NCI-H748 treated with DMSO at 0.1 percent for 48 hours (cell line): ENCODE results near the gene IMPA2.
"Not testable (repeated sequence)": the region's sequence is repeated elsewhere in the genome, so short reads cannot be mapped to it uniquely, and the experiment has no call there.

ENCODE experiments used
- DNase-seq: peaks from one replicate; lab custom pipeline; 2025; lab: John Stamatoyannopoulos, UW

The IMPA2 gene

DNA sequence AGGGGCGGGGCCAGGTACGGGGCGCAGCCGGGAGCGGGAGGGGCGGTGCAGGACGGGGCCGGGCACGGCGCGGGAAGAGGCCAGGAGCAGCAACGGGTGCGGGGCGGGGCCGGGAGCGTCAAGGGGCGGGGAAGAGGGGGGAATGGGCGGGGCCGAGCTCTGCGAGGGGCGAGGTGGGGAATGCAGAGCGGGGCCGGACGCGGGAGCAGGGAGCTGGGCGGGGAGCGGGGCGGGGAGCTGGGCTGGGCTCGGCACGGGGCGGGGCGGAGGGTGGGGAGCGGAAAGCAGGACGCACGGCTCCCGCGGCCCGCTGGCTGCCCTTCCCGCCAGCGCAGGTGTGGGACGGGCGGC lies at the start of gene IMPA2:
TSS of gene IMPA2 (plus strand) at position 316 of the 351 bp plus-strand sequence. CDS start 163 bp downstream, outside the sequence.
- DNase-seq = no peak

DNA sequence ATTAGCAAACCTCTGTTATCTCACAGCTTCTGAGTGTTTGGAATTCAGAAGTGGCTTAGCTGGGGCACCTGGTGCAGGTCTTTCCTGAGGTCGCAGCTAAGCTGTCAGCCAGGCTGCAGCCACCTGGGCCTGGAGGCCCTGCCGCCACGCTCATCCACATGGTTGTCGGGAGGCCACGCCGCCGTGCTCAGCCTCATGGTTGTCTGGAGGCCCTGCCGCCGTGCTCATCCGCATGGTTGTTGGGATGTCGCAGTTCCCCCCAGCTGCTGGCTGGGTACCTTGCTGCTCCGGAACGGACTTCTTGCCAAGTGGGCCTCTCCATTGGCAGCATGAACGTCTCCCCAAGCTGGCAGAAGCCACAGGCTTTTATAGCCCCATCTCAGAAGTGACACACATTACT lies 48.9 kb upstream of the IMPA2 start:
- no peak for DNase-seq

GRCh38 chr18:11937874-11938478 lies 43.3 kb upstream of the IMPA2 start:
- DNase-seq = peak; percentile 63

DNA sequence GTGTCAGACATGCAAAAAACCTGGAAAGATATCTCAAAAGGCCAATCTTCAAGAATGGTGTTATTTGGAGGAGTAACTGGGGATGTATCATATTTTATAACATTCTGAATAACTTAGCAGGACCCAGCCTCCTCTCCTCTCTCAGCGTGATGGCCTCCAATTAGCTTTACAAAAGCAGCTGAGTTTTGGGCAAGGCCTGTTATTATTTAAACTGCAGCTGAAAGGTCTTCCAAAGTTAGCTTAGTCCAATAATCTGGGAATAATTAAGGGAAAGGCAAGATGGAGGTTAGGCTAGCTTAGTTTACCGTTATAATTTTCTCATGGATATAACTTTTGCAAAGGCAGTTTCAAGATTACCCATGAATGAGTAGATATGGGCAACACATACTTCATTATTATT lies 40.4 kb upstream of the IMPA2 start:
- no peak for DNase-seq

- DNase-seq = no peak
These were observed 37.8 kb upstream of the IMPA2 start for GRCh38 chr18:11943551-11943950.

- no peak for DNase-seq
These were observed 37.1 kb upstream of the IMPA2 start for GRCh38 chr18:11944252-11944651.

- DNase-seq = no peak
These were observed 36.5 kb upstream of the IMPA2 start for GRCh38 chr18:11944786-11945185.

DNA sequence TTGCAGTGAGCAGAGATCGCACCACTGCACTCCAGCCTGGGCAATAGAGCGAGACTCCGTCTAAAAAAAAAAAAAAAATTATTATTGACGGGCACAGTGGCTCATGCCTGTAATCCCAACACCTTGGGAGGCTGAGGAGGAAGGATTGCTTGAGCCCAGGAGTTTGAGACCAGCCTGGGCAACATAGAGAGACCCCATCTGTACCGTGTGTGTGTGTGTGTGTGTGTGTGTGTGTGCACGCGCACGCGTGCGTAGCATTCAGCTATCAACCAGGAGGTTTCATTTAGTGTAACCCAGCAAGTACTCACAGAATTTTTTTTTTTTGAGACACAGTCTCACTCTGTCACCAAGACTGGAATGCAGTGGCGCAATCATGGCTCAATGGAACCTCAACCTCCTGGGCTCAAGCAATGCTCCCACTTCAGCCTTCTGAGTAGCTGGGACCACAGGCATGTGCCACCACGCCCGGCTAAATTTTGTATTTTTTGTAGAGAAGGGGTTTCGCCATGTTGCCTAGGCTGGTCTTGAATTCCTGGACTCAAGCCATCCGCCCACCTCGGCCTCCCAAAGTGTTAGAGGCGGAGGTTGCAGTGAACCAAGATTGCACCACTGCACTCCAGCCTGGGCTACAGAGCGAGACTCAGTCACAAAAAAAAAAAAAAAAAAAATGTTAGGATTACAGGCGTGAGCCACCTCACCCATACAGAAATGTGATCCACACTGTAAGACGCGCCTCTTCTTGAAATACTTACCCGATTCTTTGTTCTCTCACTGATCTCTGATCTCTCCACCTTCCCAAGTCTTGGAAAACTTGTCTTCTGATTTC lies 35.3 kb upstream of the IMPA2 start:
- not testable (repeated sequence) for DNase-seq

- DNase-seq = no peak
These were observed 34.6 kb upstream of the IMPA2 start for GRCh38 chr18:11946756-11947155.

DNA sequence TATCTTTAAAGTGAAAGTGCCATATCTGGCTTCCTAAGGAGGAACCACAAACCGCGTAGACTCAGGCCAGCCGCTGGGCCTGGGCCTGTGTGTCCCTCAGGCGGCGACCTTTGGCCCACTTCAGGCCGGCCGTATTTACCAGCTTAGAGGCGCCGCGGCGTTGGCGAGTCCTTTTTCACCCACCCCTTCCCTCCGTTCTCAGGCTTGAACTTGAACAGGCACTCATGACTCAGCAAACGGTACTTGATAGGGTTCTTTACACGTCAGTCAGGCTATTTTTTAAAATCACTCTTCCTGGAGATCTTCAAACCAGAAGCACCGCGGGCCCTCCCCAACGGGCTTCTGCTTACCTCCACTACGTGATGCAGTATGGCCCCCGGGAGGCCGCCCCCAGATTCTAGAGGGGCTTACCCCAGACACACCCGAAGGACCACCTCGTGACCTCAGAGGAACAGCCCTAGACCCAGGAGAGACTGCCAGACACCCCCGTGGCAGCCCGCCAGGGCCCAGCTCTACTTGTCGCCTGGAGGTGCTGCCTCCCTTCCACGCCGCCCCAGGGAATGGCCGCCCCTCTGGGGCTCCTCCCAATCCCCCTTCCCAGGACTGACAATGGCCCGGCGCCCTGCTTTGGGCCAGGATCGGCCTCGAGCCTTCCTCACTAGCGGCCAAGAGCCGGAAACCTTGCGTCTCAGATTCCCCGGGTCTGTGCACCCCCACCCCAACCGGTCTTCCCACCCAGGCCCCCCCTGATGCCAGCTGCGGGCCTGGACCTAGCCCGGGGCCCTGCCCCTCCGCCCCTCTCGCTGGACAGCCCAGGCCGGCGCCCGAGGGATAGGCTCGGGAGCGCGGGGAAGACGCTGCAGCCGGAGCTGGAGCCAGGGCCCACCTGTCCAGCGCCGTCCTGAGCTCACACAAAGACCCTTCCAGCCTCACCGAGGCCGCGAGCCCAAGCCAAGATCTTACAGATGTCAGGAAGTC lies 33.8 kb upstream of the IMPA2 start:
- no peak for DNase-seq

- no peak for DNase-seq
These were observed 32.3 kb upstream of the IMPA2 start for GRCh38 chr18:11948852-11949523.

DNA sequence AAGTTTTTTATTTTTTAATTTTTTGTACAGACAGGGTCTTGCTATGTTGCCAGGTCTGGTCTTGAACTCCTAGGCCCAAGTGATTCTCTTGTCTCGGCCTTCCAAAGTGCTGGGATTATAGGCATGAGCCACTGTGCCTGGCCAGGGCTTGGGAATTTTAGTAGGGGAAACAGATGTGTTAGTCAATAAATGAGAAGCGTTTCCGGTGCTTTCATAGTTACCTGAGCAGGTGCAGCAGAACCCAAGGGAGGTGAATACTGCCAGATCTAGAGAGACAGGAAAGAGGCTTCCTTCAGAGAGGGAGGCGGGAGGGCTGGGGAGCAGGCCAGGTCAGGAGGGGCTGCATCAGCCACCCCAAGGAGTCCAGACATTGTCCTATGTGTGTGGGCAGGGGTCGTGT lies 30.5 kb upstream of the IMPA2 start:
- no peak for DNase-seq

- no peak for DNase-seq
These were observed 29.9 kb upstream of the IMPA2 start for GRCh38 chr18:11951390-11951851.

DNA sequence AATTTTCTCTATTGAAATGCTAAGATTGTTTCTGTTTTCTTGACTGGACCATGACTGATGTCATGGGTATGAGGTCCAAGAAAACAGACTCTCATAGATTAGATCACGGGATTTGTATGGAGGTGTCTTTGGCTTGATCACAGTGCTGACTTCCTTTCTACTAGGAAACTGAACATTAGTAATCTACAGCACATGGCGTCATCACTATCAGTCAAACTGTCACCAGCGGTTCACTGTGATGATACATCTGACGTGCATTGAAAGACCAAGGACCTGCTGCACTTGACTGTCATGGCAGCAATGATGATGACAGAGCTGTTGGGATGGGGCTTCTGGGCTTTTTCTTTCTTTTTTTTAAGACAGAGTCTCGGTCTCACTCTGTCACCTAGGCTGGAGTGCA lies 28.2 kb upstream of the IMPA2 start:
- no peak for DNase-seq

GRCh38 chr18:11955239-11956029 lies 25.9 kb upstream of the IMPA2 start:
- DNase-seq = no peak

DNA sequence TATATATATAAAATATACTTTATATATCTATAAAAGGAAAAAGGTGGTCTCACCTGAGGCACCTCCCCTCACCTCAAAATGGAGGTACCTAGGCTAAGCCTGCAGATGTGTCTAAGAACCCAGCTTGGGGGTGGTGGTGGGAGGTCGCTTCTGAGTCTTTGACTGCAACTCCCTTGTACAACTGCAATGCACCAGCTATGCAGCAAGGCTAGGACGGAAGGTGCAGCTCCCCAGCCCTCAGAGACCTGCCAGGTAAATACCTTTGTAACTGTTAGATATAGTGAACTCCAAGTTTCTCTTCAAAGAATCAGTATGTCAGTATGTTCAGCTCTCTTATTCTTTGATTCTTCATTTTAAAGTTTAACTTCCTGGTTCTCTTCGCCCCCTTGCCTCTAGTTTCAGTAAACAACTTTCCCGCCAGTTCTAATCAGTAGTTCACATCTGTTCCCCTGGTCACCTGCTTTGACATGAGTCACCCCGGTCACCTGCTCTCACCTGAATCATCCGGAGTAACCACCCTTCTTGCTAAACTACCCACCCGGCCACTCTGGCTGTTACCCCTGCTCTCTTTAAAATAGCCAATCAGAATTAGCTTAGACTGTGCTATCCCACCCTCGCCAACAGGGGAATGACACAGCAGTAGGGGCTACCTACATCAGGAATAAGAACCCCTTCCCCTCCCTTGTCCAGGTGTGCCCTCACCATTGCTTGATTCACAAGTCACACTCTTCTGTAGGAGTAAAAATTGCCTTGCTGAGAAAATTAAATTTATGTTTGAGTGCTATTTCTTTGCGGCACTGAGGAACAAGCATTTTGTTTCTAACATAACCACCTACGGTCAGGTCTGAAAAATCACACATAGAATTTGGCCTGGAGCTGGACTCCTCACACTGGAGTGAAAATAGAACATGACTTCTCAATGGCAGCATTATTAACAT lies 24.7 kb upstream of the IMPA2 start:
- no peak for DNase-seq

GRCh38 chr18:11957636-11958035 lies 23.7 kb upstream of the IMPA2 start:
- DNase-seq = no peak

GRCh38 chr18:11959651-11960050 lies 21.7 kb upstream of the IMPA2 start:
- DNase-seq = not testable (repeated sequence)

DNA sequence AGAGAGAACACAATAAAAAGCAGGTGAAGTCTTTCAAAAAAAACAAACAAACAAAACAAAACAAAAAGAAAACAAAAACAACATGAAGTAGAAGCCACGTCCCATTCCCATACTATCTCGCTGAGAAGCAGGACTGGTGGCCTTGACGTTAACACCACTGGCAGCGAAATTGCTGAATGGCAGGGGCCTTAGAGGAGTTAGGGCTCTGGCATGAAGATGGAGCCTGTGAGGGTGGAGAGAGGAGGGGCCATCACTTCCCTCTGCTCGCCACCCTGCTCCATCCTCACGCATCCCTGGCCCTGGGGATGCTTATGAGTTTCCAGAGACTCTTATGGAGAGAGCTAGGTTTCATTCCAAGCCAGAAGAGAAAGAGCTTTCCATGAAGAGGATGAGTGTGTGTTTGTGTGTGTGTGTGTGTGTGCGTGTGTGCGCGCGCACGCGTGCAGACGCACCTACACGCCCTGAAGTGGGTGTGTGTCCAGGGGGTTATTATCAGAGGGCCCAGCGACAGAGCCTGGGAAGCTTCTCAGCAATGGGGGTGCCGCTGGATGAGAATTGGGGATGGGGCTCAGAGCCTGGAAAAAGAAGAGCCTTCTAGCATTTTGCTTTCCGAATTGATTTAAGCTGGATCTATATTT lies 20.4 kb upstream of the IMPA2 start:
- no peak for DNase-seq
